Endothelial cell of umbilical vein (primary cell): ENCODE measurements around the gene DEPDC7. TPM values are rescaled to one million over a fixed set of nuclear protein-coding genes. Genes with fewer than 3 reads are reported as not detected.

Experiments
- BruUV-seq: library from RNA; stranded (reverse); fragments of 400-500 nt; replicated peaks from 2 replicates; lab custom pipeline; 2021; lab: Mats Ljungman, UMichigan
- CTCF ChIA-PET: fragments of 300-600, 350-600 bp; sonication (Branson Sonifier 250); formaldehyde crosslinking; loops from one replicate; lab custom pipeline; 2021; ENCODE audit warnings: antibody characterized with exemption, inconsistent platforms; lab: Charles Lee
- POLR2A ChIA-PET: fragments of 300-600, 350-600 bp; sonication (Branson Sonifier 250); formaldehyde crosslinking; loops from one replicate; lab custom pipeline; 2021; ENCODE audit warnings: antibody characterized with exemption, inconsistent platforms; lab: Charles Lee
- DNase-seq: peaks from one replicate; pipeline ENCODE4 v3.0.0-alpha.2; 2011; ENCODE audit warnings: low read depth, low spot score
- FAIRE-seq: peaks from 2 replicates; lab custom pipeline; 2011; peaks lifted over from hg19 to GRCh38; lab: Jason Lieb, UNC
- H2AFZ ChIP-seq: 2 replicates; pipeline ENCODE4 v1.6.0; 2012; ENCODE audit warnings: low read depth, low read length, control low read depth, inconsistent platforms
- H3K27ac ChIP-seq: 2 replicates; pipeline ENCODE4 v1.5.1; 2011; ENCODE audit warnings: low read depth, mild to moderate bottlenecking, control low read depth, low read length, moderate library complexity; ENCODE audit not compliant: insufficient read depth
- H3K27me3 ChIP-seq, 2 experiments: 2 replicates each; pipeline versions ENCODE4 v1.6.0 to v1.6.1; 2011; ENCODE audit warnings: low read length in 2 of 2, mixed read lengths in 1 of 2; ENCODE audit not compliant: control insufficient read depth in 2 of 2, insufficient read depth in 2 of 2
- H3K36me3 ChIP-seq, 2 experiments: 2 replicates in 1 of 2; 3 replicates in 1 of 2; pipeline ENCODE4 v1.5.1; 2011; ENCODE audit warnings: low read length in 2 of 2, mild to moderate bottlenecking in 1 of 2, moderate library complexity in 1 of 2; ENCODE audit not compliant: control insufficient read depth in 2 of 2, insufficient read depth in 2 of 2; ENCODE audit errors: extremely low read depth in 1 of 2
- H3K4me1 ChIP-seq: 3 replicates; pipeline ENCODE4 v1.5.1; 2011; ENCODE audit warnings: mild to moderate bottlenecking, low read length; ENCODE audit not compliant: control insufficient read depth, insufficient read depth; ENCODE audit errors: extremely low read depth
- H3K4me2 ChIP-seq: 2 replicates; pipeline ENCODE4 v1.6.1; 2011; ENCODE audit warnings: low read length, control low read depth, mixed read lengths; ENCODE audit not compliant: insufficient read depth
- H3K4me3 ChIP-seq, 3 experiments: fragments of 200-600 bp in 1 of 3; sonication (generic), shearing (Covaris generic) in 1 of 3; replicated peaks in 1 of 3; 2 replicates each; pipeline ENCODE4 v1.5.1; 2011 to 2016; ENCODE audit warnings: control low read depth in 3 of 3, low read length in 3 of 3, mild to moderate bottlenecking in 2 of 3, inconsistent platforms in 1 of 3, low read depth in 1 of 3, moderate library complexity in 1 of 3; ENCODE audit not compliant: insufficient read depth in 1 of 3
- H3K79me2 ChIP-seq: 2 replicates; pipeline ENCODE4 v1.6.0; 2012; ENCODE audit warnings: low read length, inconsistent platforms; ENCODE audit not compliant: control insufficient read depth, insufficient read depth
- H3K9ac ChIP-seq: replicated peaks from 2 replicates; pipeline ENCODE3; 2011; ENCODE audit warnings: low read length, control low read depth; ENCODE audit not compliant: insufficient read depth; ENCODE audit errors: extremely low read depth
- H3K9me1 ChIP-seq: replicated peaks from 3 replicates; pipeline ENCODE4 v1.6.0; 2011; ENCODE audit warnings: mild to moderate bottlenecking, low read length; ENCODE audit not compliant: control insufficient read depth, insufficient read depth; ENCODE audit errors: extremely low read depth
- H3K9me3 ChIP-seq: replicated peaks from 2 replicates; pipeline ENCODE4 v1.5.1; 2012; ENCODE audit warnings: low read length, inconsistent platforms; ENCODE audit not compliant: control insufficient read depth, insufficient read depth
- H4K20me1 ChIP-seq: replicated peaks from 2 replicates; pipeline ENCODE3; 2011; ENCODE audit warnings: mild to moderate bottlenecking, low read length; ENCODE audit not compliant: control insufficient read depth, insufficient read depth; ENCODE audit errors: extremely low read depth
- EZH2 ChIP-seq: IDR thresholded peaks from 2 replicates; pipeline ENCODE4 v1.6.1; 2012; ENCODE audit warnings: borderline replicate concordance, low read depth, mild to moderate bottlenecking, moderate library complexity, low read length, inconsistent platforms; ENCODE audit not compliant: severe bottlenecking
- FOS ChIP-seq: IDR thresholded peaks from 2 replicates; pipeline ENCODE4 v1.6.1; 2011; ENCODE audit warnings: mild to moderate bottlenecking, low read length, moderate library complexity, borderline replicate concordance; ENCODE audit not compliant: insufficient read depth
- GATA2 ChIP-seq: IDR thresholded peaks from 2 replicates; pipeline ENCODE4 v1.7.0; 2011; ENCODE audit warnings: low read depth, mild to moderate bottlenecking, moderate library complexity, mixed read lengths, low read length; ENCODE audit not compliant: insufficient read length, insufficient read depth
- JUN ChIP-seq: IDR thresholded peaks from 2 replicates; pipeline ENCODE4 v1.6.1; 2011; ENCODE audit warnings: borderline replicate concordance, low read depth; ENCODE audit not compliant: insufficient read length, insufficient read depth
- MYC ChIP-seq: IDR thresholded peaks from one replicate; pipeline ENCODE4 v1.6.1; 2011; ENCODE audit warnings: mild to moderate bottlenecking, low read depth, low read length
- POLR2A ChIP-seq: IDR thresholded peaks from 2 replicates; pipeline ENCODE4 v1.6.1; 2012; ENCODE audit warnings: low read depth, mild to moderate bottlenecking, control low read depth, low read length
- POLR2AphosphoS5 ChIP-seq: IDR thresholded peaks from 2 replicates; pipeline ENCODE4 v1.6.1; 2012; ENCODE audit warnings: low read depth, mild to moderate bottlenecking, control low read depth, low read length, moderate library complexity; ENCODE audit not compliant: insufficient read depth
- dilution Hi-C: fragments of 300-500 bp; cut with MboI; formaldehyde crosslinking; loops from one replicate; pipeline ENCODE4 v1.15.0; 2019; ENCODE audit warnings: low sequenced_read_pairs; ENCODE audit not compliant: extremely low pct_ligation_motif_present
- intact Hi-C: fragments of 100-400 bp; cut with micrococcal nuclease; formaldehyde crosslinking; loops from one replicate; pipeline ENCODE4 v1.10.0; 2022
- polyA plus RNA-seq, 4 experiments: library from polyadenylated mRNA; depleted of rRNA in 3 of 4; stranded (reverse) in 3 of 4; unstranded in 1 of 4; fragments of >200 nt; gene quantifications; 2 replicates each; pipeline versions ENCODE4 v1.2.1 to v1.2.3, GENCODE V29; 2011 to 2012; ENCODE audit warnings: missing spikeins in 1 of 4
- total RNA-seq: library from RNA; stranded (reverse); gene quantifications from 2 replicates; pipeline ENCODE4 v1.2.3, GENCODE V29; 2021
- TF ChIP-seq, protein P1 (sequence below): IDR thresholded peaks from 2 replicates; pipeline ENCODE4 v1.6.1; 2011; ENCODE audit not compliant: insufficient read depth, insufficient read length
- TF ChIP-seq, protein P2 (sequence below), 2 donors: IDR thresholded peaks; 1 replicate in 1 of 2; 2 replicates in 1 of 2; pipeline ENCODE4 v1.5.1; 2011; ENCODE audit warnings: low read length in 2 of 2, mild to moderate bottlenecking in 2 of 2, moderate library complexity in 2 of 2, control low read depth in 1 of 2, inconsistent platforms in 1 of 2, low read depth in 1 of 2; ENCODE audit not compliant: insufficient read depth in 1 of 2; ENCODE audit errors: extremely low read depth in 1 of 2

DEPDC7 gene
- total and polyA plus RNA-seq, 2 donors (not counting 3 experiments of a cell fraction or from before 2014, with no cell fraction given) = 0.08 TPM; not detected in 1

DNA sequence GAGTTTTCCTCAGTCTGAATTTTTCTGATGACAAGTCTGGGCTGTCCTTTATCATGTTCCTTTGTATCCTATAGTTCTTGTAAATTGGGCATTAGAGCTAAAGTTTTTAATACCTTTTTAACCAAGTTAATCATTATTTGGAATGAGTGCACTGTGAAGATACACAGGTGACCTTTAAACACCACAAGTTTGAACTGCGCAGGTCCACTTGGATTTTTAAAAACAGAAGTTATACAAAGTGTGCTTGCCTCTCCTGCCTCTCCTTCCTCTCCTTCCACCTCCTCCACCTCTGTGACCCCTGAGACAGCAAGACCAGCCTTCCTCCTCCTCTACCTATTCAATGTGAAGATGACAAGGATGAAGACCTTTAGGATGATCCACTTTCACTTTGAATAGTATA lies 19.3 kb downstream of the DEPDC7 start:
- Histone ChIP-seq H3K4me3 (no peak overlapping the region), H3K9ac (no peak overlapping the region), H3K9me1 (no peaks in the 10 kb centered on the region), H3K4me1 (no peaks in the 10 kb centered on the region), H3K27ac (no peak overlapping the region), H2AFZ (no peak overlapping the region), H3K27me3 (peaks cover 0 to 6% of the 10 kb centered on the region in 2 experiments), H3K79me2 (no peaks in the 10 kb centered on the region), H3K4me2 (no peak overlapping the region), H3K9me3 (no peaks in the 10 kb centered on the region), H3K36me3 (no peaks in the 10 kb centered on the region), H4K20me1 (no peaks in the 10 kb centered on the region)
- FAIRE-seq (no peak), DNase-seq (no peak)
- BruUV-seq = no TSS peak
- ChIA-PET POLR2A (no interaction called here), CTCF (interaction anchor here (1.1 kb wide), 1 partner anchor 11 kb away, joined by 3 read pairs; no protein-coding TSS in a partner anchor)
- intact Hi-C loops (no loop called here), dilution Hi-C loops (no loop called here)
- no peak for TF ChIP-seq EZH2
- no peak for TF ChIP-seq MYC
- TF ChIP-seq JUN = no peak
- TF ChIP-seq POLR2AphosphoS5 = no peak

DNA sequence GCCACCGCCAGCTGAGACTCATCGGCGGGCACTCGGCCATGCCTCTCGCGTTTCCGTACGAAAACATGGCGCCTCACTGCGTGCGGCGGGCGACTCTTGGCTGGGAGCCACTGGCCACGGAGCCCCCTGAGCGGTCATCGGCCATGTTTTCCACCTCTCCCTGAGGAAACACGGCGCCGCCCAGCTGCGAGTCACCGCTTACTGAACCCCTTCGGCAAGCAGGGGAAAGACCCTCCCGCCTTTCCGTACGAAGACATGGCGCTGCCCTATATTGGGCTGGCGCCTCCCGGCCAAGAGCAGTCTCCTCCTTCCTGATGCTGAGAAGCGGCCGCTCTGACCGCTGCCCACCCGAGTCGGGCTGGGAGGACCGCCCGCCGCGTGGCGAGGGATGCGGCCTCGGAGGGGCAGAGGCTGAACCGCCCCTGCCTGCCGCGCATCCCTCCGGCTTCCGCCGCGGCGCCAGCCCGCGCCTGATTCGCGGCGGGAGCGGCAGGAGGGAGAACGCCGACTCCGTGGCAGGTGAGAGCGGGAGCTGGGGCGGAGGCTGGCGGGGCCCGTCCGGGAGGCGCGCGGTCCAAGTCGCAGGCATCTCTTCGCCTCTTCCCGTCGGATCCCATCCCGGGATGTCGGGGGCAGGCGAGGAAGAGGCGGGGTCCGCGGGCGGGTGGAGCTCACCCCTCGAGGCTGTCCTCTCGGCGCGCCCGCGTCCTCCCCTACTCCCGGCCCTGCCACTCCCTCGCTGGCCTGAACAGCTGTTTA lies 23.8 kb downstream of the DEPDC7 start, which contains the start of gene TCP11L1:
Gene TCP11L1, plus strand, starts transcription at position 299 of the 759 bp plus-strand sequence. CDS start 4,202 bp downstream, outside the sequence.
- FAIRE-seq (peak; percentile 87), DNase-seq (peak; percentile 95)
- TF ChIP-seq MYC (no peak), FOS (no peak), GATA2 (no peak), POLR2AphosphoS5 (peak; percentile 78), JUN (no peak), EZH2 (no peak), POLR2A (peak; percentile 73)
- TF ChIP-seq, protein P1, sequence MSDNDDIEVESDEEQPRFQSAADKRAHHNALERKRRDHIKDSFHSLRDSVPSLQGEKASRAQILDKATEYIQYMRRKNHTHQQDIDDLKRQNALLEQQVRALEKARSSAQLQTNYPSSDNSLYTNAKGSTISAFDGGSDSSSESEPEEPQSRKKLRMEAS = peak; percentile 28
- TF ChIP-seq, protein P2, sequence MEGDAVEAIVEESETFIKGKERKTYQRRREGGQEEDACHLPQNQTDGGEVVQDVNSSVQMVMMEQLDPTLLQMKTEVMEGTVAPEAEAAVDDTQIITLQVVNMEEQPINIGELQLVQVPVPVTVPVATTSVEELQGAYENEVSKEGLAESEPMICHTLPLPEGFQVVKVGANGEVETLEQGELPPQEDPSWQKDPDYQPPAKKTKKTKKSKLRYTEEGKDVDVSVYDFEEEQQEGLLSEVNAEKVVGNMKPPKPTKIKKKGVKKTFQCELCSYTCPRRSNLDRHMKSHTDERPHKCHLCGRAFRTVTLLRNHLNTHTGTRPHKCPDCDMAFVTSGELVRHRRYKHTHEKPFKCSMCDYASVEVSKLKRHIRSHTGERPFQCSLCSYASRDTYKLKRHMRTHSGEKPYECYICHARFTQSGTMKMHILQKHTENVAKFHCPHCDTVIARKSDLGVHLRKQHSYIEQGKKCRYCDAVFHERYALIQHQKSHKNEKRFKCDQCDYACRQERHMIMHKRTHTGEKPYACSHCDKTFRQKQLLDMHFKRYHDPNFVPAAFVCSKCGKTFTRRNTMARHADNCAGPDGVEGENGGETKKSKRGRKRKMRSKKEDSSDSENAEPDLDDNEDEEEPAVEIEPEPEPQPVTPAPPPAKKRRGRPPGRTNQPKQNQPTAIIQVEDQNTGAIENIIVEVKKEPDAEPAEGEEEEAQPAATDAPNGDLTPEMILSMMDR (IDR thresholded peaks at IDR 0.05; ENCODE audit: extremely low read depth in 1 of 2, insufficient read depth in 1 of 2, low read depth in 1 of 2, low read length in 2 of 2) = no peak
- H3K36me3 ChIP-seq = no peaks in the 10 kb centered on the region
- H3K4me3 ChIP-seq = peak within 1 kb of the TSS; percentile 45 to 65 (median 57)
- H3K27ac ChIP-seq = peak within 1 kb of the TSS; percentile 79
- dilution Hi-C loops (no loop called here), intact Hi-C loops (loop anchor here (1.0 kb wide), 2 partner anchors 26 to 145 kb away; no protein-coding TSS in a partner anchor)
- ChIA-PET CTCF (interaction anchor here (0.9 to 2.3 kb wide), 6 partner anchors 13 to 456 kb away, joined by 3 to 15 read pairs (median 4); partner anchors contain the start of gene EIF3M), POLR2A (interaction anchor here (0.5 to 1.1 kb wide), 2 partner anchors 147 to 948 kb away, joined by 3 to 4 read pairs; partner anchors contain the start of gene QSER1)
- no peaks in the 10 kb centered on the region for H3K9me1 ChIP-seq
- no TSS peak for BruUV-seq
- no peaks in the 10 kb centered on the region for H3K9me3 ChIP-seq
- no peaks in the 10 kb centered on the region for H4K20me1 ChIP-seq
- H3K9ac ChIP-seq = peak within 1 kb of the TSS; percentile 94
- peaks cover 12% of the 10 kb centered on the region for H3K4me1 ChIP-seq
- H3K79me2 ChIP-seq = peaks cover 3% of the 10 kb centered on the region
- peak within 1 kb of the TSS; percentile 90 for H2AFZ ChIP-seq
- peak within 1 kb of the TSS; percentile 96 for H3K4me2 ChIP-seq
- no peaks in the 10 kb centered on the region for H3K27me3 ChIP-seq
